GM21529 (cell line): ENCODE measurements around the gene ZNF598.
"Not testable (repeated sequence)": the region's sequence is repeated elsewhere in the genome, so short reads cannot be mapped to it uniquely, and the experiment has no call there.

ENCODE experiments used
- ATAC-seq: cut with Tn5 transposase; IDR thresholded peaks from one replicate; pipeline ENCODE4 v1.9.1; 2021; ENCODE audit not compliant: unreplicated experiment

The ZNF598 gene

GRCh38 chr16:1960665-1961630, 48.7 kb downstream of the ZNF598 start:
- ATAC-seq = no peak

- peak; percentile 74 for ATAC-seq
Observed at GRCh38 chr16:1959269-1960039, 50.2 kb downstream of the ZNF598 start, which contains the start of gene NDUFB10. TSS of gene NDUFB10 (plus strand) at chr16:1959538. CDS start at chr16:1959625, 87 bp downstream.

- no peak for ATAC-seq
Observed at GRCh38 chr16:1958715-1959268, 50.8 kb downstream of the ZNF598 start.

- not testable (repeated sequence) for ATAC-seq
Observed at GRCh38 chr16:1958143-1958491, 51.5 kb downstream of the ZNF598 start.

- ATAC-seq = not testable (repeated sequence)
Observed at GRCh38 chr16:1957434-1958142, 52.0 kb downstream of the ZNF598 start.

- no peak for ATAC-seq
Observed at GRCh38 chr16:1953734-1954133, 55.9 kb downstream of the ZNF598 start.

- no peak for ATAC-seq
Observed at GRCh38 chr16:1950559-1950958, 59.1 kb downstream of the ZNF598 start.

- no peak for ATAC-seq
Observed at GRCh38 chr16:1950047-1950446, 59.6 kb downstream of the ZNF598 start.

GRCh38 chr16:1949507-1949906, 60.1 kb downstream of the ZNF598 start:
- no peak for ATAC-seq
